Measurements from ENCODE around the gene LRMDA.

The LRMDA gene

GRCh38 chr10:76229341-76229740 is 797.9 kb downstream of the LRMDA start:
- no peak overlapping the region for H3K4me3 ChIP-seq (ENCODE audit: low read length)
- TF ChIP-seq CTCF (conservative IDR thresholded peaks at IDR 0.05; ENCODE audit: low read length) = no peak
- no peak for DNase-seq (ENCODE audit: low read depth)

- TF ChIP-seq CTCF (conservative IDR thresholded peaks at IDR 0.05; ENCODE audit: low read length) = no peak
- H3K4me3 ChIP-seq (ENCODE audit: low read length) = no peak overlapping the region
- no peak for DNase-seq (ENCODE audit: low read depth)
Measured at GRCh38 chr10:76230921-76231285, 799.5 kb downstream of the LRMDA start.

GRCh38 chr10:76231286-76231934 is 800.0 kb downstream of the LRMDA start:
- no peak for DNase-seq (ENCODE audit: low read depth)
- TF ChIP-seq CTCF (conservative IDR thresholded peaks at IDR 0.05; ENCODE audit: low read length) = no peak
- H3K4me3 ChIP-seq (ENCODE audit: low read length) = no peak overlapping the region

GRCh38 chr10:76234499-76235226 is 803.2 kb downstream of the LRMDA start:
- DNase-seq (ENCODE audit: low read depth) = no peak
- no peak overlapping the region for H3K4me3 ChIP-seq (ENCODE audit: low read length)
- TF ChIP-seq CTCF (conservative IDR thresholded peaks at IDR 0.05; ENCODE audit: low read length) = no peak

GRCh38 chr10:76236356-76236755 is 804.9 kb downstream of the LRMDA start:
- H3K4me3 ChIP-seq (ENCODE audit: low read length) = no peak overlapping the region
- no peak for TF ChIP-seq CTCF (conservative IDR thresholded peaks at IDR 0.05; ENCODE audit: low read length)
- no peak for DNase-seq (ENCODE audit: low read depth)

- no peak for TF ChIP-seq CTCF (conservative IDR thresholded peaks at IDR 0.05; ENCODE audit: low read length)
- DNase-seq (ENCODE audit: low read depth) = no peak
- no peak overlapping the region for H3K4me3 ChIP-seq (ENCODE audit: low read length)
Measured at GRCh38 chr10:76242956-76243355, 811.5 kb downstream of the LRMDA start.

GRCh38 chr10:76244061-76244686 is 812.8 kb downstream of the LRMDA start:
- no peak for DNase-seq (ENCODE audit: low read depth)
- no peak overlapping the region for H3K4me3 ChIP-seq (ENCODE audit: low read length)
- no peak for TF ChIP-seq CTCF (conservative IDR thresholded peaks at IDR 0.05; ENCODE audit: low read length)

All from AG10803 (cell line).